ENCODE measurements around the gene PALB2. TPM values are rescaled to one million over a fixed set of nuclear protein-coding genes. Genes with fewer than 3 reads are reported as not detected.
"Not testable (repeated sequence)": the region's sequence is repeated elsewhere in the genome, so short reads cannot be mapped to it uniquely, and the experiment has no call there.

The PALB2 gene
- total RNA-seq, 1 experiment from 2014 or later = 10.4 TPM

DNA sequence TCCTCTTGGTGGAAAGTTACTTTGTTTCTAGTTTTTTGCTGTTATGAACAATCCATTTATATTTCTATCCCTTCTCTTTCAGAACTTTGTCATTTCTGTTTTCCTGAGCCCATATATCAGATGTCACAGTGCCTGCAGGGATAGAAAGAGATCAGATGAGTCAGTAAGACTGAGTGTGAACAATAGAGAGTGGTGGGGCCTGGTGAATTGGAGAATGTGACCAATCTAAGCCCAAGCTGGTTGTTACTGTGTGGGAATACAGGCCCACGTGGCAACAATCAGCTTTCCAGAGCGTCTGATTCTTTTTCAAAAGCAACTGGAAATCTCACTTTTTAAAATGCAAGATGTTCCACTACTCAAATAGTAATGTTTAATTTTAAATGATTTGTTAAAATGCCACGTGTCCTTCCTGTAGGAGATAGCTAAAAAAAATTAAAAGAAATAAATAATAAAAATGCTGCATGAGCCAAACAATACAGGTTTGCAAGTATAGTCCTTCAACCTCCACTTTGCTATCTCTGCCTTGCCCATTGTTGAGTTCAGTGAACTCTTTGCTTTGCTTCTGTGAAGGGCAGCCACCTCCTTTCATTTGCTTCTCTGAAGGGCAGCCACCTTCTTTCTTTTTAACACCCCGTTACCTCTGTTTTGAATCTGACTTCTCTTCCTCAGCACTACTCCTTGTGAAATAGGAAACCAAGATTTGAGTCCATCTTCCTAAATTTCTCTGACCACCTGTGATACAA lies 9.7 kb upstream of the PALB2 start:
- DNase-seq (ENCODE audit: low spot score) = no peak

DNA sequence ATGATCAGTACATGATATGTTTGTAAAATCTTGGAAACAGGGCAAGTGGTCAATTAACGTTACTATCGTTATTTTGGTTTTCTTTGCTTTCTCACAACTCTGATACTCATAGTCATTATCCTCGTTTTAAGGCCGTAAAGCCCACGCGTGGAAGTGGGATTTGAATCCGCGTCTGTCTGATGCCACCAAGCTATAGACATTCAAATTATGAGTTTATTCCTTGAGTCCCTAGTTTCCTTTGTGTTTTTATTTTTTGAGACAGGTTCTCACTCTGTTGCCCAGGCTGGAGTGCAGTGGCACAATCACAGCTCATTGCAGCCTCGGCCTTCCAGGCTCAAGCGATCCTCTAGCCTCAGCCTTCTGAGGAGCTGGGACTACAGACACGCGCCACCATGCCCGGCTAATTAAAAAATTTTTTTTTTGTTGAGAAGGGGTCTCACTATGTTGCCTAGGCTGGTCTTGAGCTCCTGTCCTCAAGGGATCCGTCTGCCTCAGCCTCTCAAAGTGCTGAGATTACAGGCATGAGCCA lies 1.2 kb upstream of the PALB2 start:
- DNase-seq (ENCODE audit: low spot score) = no peak

DNA sequence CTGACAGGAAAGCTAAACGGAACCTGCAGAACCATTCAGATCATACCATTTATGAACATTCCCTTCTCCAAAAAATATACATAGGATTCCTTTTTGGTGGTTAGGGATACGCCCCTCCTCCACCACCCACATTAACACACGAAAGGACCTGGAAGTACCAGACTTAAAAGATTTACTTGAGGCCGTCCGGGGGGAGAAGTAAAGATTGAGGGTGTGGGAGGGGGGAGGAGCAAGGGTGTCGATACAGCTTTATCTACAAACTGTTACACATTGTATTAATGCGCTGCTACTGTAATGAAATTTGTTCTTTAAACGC lies 537 bp downstream of the PALB2 start:
- no peak for DNase-seq (ENCODE audit: low spot score)

DNA sequence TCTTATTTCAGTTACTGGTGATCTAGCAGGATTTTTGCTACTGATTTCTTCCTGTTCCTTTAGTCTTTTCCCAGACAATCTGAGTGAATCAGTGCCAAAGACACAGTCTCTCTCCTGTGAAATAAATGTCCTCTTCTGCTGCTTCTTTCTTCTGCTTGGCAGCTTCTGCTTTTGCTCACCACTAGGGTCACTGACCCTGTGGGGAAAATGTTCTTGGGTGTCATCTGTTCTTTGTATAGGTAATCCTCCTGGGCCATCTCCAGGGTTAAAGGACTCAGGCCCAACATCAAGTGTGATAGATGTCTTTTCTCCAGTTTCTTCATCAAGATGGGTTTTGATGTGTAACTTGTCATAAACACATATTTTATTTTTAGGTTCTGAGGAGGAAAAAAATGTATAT lies 5.2 kb downstream of the PALB2 start:
- no peak for DNase-seq (ENCODE audit: low spot score)

DNA sequence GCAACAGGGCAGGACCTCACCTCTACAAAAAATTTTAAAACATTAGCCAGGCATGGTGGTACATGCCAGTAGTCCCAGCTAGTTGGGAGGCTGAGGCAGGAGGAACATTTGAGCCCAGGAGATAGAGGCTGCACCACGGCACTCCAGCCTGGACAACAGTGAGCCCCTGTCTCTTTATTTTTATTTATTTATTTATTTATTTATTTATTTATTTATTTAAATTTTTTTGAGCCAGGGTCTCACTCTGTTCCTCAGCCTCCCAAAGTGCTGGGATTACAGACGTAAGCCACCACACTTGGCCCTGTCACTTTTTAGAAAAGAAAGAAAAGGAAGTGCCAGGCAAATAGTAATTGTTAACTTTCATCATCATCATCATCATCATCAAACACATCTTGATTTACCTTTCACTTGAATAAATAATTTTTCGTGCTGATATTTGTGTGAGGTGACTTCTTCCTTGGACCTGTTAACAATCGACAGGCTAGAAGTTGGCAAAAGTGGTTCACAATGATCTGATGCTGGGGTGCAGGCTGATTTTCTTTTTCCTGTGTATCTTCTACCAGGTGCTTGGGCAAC lies 6.6 kb downstream of the PALB2 start:
- DNase-seq (ENCODE audit: low spot score) = no peak

DNA sequence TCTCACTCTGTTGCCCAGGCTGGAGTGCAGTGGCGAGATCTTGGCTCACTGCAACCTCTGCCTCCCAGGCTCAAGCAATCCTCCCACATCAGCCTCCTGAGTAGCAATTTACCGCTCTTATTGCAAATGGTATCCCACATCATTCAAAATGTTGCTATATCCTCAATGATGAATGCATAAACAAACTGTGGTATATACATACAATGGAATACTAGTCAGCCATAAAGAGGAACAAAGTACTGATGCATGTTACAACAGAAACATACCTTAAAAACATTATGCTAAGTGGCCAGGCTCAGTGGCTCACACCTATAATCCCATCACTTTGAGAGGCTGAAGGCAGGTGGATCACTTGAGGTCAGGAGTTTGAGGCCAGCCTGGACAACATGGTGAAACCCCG lies 9.2 kb downstream of the PALB2 start:
- DNase-seq (ENCODE audit: low spot score) = not testable (repeated sequence)

DNA sequence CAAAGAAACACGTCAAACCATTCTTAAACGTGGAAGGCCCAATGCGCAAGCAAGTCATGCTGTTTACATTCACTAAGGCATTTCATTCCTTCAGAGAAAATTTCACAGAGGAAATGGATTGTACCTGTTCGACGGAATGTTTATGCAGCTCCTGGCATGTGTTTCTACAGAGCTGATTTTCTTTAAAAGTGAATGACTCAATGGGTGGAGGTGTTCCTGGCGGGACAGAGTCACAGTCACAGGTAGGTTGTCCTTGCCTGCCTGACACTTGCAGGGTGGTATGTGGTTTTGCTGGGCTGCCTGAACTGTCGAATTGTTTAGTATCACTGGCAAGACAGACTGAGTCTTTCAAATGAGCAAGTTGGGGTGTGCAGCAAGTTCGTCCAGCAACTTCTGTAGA lies 11.6 kb downstream of the PALB2 start:
- DNase-seq (ENCODE audit: low spot score) = no peak

DNA sequence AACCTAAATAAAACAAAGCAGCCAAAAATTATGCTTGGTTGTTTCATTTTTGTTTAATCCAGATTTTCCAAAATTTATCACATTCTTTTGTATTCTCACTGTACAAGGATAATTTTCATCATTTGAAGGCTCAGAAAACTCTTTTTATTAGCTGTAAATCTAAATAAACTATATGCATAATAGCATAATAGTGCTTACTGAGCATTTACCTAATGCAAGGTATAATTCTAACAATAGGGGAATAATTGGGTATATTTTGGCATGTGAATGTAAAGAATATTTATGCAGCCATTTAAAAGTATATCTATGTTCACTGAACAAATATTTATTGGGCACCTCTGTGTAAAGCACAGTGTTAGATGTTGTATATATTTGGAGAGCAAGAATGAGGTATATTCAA lies 17.0 kb downstream of the PALB2 start:
- no peak for DNase-seq (ENCODE audit: low spot score)

DNA sequence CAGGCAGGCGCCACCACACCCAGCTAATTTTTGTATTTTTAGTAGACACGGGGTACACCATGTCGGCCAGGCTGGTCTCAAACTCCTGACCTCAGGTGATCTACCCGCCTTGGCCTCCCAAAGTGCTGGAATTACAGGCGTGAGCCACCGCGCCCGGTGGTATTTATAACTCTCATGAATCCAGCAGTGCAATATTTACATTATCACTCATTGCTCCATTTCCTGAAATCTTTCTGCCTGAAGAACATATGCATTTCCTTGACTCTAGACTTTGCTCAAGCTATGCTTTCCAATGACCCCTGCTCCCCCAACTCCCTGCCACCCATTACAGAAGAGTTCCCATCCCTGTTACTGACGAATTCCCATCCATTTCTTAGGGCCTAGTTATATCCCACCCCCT lies 25.3 kb downstream of the PALB2 start:
- no peak for DNase-seq (ENCODE audit: low spot score)

DNA sequence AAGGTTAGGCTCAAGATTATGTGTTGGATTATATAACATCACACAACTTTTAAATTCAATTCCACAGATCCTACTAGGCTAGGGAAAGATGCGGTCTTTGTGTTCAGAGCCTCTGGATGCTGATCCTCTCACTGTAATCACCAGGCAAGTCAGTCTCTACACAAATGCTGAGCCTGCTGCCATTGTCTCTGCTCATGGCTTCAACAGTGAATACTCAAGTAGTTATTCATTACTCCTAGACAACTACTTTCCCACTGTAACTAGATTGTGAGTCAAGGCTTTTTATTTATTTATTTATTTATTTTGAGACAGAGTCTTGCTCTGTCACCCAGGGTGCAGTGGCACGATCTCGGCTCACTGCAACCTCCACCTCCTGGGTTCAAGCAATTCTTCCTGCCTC lies 29.2 kb downstream of the PALB2 start:
- no peak for DNase-seq (ENCODE audit: low spot score)

DNA sequence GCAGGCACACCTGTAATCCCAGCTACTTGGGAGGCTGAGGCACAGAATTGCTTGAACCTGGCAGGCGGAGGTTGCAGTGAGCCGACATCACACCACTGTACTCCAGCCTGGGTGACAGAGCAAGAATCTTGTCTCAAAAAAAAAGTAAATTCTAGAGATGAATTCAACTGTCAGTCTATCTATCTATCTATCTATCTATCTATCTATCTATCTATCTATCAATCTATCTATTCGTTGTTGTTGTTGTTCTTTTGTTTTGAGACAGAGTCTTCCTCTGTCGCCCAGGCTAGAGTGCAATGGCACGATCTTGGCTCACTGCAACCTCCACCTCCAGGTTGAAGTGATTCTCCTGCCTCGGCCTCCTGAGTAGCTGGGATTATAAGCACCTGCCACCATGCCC lies 30.2 kb downstream of the PALB2 start:
- DNase-seq (ENCODE audit: low spot score) = not testable (repeated sequence)

DNA sequence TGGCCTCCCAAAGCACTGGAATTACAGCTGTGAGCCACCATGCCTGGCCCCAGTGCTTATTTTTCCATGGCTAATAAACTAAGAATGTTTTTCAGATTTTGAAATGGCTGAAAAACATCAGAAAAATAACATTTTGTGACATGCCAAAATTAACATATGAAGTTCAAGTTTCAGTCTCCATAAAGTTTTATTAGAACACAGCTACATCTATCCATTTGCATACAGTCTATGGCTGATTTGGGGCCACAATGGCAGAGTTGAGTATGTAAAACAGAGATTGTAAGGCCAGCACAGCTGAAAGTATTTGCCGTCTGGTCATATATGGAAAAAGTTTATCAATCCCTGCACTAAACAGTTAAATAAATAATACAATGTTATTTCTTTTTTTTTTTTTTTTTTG lies 31.2 kb downstream of the PALB2 start:
- DNase-seq (ENCODE audit: low spot score) = no peak

DNA sequence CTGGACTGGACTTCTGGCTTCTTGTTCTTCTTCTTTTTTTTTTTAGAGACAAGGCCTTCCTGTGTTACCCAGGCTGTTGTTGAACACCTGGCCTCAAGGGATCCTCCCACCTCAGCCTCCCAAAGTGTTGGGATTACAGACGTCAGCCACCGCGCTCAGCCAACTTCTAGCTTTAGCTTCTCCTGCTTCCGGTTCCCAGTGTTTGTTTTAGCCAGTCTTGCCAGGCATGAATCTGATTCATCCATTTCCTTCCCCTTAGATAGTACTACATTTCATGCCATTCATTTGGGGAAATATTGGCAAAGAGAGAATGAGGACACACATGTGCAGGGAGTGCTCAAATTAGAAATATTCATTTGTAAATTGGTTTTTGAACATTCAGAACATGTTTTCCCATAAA lies 32.9 kb downstream of the PALB2 start:
- DNase-seq (ENCODE audit: low spot score) = no peak

DNA sequence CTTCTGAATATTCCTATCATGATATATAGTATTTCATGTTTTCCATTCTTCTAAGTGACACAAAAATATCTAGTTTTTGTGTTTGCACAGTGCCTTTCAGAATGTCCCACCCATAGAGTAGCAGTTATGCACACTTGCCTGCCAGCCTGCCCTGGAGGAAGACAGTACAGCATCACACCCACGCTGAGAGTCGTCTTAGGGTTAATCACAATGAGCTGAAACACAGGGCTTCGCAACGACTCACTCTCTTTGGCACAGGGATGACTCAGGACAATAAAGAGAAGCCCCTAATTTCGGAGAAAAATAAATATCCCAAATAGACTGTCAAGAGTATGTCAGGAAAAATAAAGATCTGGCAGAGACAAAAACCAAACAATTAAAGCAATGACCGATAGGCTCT lies 33.4 kb downstream of the PALB2 start:
- DNase-seq (ENCODE audit: low spot score) = no peak

DNA sequence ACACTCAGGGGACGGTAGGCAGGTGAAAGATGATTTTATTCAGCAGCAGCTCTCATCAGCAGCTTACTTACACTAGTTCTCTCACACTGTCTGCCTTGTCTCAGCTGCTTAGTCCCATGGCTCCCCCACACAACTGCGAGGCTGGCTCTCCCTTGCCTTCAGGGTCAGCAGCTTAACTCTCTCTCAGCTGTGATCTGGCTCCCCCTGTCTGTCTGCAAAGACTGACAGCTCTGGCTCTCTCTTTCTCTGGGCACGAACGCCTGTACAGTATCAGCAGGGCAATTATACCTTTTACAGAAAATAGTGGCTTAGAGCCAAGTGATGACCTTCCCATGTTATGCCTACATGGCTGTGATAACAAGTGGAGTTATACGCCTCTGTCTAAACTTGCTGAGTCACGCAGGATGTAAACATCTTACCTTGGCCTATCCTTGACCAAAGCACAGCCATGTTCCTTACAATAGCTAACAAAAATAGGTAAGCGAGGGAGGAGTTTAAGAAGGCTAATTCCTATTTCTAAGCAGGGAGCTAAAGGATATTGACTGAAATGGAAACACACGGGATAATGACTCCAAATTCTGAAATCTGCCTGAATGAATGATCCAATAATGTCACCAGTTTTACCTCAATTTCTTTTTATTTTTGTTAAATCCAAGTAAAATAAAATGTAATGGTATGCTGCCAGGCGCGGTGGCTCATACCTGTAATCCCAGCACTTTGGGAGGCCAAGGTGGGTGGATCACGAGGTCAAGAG lies 43.9 kb downstream of the PALB2 start:
- DNase-seq (ENCODE audit: low spot score) = peak; percentile 11

DNA sequence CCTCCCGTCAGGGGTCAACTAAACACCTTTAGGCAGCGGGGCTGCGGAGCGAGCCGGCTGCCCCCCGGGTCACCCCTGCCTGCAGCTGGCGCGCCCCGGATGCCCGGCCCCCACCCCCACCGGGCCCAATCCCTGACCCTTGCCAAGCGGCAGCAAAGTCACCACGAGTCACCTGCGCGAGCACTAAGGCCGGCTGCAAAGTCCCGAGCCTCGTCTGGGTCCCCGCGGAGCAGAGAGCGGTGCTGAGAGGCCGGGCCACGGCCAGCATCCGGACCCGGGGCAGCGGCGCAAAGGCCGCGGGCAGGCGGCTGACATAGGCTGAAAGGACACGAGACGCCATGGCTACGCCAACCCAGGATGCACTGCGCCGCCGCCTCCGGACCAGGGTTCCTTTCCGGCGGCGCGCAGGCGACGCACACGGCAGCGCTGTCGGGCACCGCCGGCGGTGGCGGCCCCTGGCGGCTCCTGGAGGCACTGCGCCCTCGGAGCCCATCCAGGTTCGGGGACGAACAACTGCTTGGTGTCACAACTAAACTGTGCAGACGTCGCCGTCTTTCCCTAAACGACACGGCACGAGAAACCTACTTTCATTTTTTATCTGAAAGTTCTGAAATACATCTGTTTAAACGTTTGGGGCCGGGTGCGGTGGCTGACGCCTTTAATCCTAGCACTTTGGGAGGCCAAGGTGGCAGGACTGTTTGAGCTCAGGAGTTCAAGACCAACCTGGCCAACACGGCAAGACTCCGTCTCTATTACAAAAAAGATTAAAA lies 45.0 kb downstream of the PALB2 start, which contains the start of gene NDUFAB1:
Gene NDUFAB1, minus strand, starts transcription at position 366 of the 770 bp plus-strand sequence. Its CDS starts 26 bp downstream, at position 340.
- peak; percentile 76 for DNase-seq (ENCODE audit: low spot score)

DNA sequence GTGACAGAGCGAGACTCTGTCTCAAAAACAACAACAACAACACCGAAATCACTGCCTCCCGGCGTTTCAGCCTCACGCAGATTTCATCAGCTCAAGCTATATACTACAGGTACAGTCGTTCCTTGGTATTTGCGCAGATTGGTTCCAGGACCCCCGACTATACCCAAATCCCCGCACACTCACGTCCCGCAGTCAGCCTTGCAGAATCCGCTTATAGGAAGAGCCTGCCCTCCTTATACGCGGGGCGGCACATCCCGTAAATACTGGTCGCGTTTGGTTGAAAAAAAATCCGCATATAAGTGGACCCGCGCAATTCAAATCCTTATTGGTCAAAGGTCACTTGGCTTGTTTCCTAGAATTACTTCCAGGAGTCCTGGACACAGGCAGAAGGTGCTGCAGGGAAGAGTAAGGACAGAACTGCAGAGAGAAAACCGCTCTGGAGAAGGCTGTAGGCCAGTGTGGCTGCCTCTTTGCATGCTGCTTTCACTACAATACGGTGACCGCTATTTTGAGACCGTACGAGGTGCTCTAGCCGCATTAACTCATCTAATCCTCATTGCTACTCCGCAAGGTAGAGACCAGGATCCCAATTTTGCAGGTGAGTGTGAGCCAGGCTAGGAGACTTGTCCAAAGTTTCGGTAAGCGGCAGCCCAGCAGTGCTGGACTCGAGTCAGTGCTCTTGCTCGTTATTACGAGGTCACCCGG lies 45.7 kb downstream of the PALB2 start:
- no peak for DNase-seq (ENCODE audit: low spot score)

DNA sequence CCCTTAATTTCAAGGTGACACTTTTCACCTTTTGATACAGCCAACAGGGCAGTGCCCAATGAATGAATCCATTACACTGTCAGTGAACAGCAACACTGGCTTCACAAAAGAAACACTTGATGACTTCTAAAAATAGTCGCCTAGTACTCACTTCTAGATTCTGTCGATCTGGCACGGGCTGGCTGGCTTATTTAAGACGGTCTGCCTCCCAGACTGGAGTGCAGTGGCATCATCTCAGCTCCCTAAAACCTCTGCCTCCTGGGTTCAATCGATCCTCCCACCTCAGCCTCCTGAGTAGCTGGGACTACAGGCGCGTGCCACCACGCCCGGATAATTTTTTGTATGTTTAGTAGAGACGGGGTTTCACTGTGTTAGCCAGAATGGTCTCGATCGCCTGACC lies 46.9 kb downstream of the PALB2 start:
- DNase-seq (ENCODE audit: low spot score) = no peak

DNA sequence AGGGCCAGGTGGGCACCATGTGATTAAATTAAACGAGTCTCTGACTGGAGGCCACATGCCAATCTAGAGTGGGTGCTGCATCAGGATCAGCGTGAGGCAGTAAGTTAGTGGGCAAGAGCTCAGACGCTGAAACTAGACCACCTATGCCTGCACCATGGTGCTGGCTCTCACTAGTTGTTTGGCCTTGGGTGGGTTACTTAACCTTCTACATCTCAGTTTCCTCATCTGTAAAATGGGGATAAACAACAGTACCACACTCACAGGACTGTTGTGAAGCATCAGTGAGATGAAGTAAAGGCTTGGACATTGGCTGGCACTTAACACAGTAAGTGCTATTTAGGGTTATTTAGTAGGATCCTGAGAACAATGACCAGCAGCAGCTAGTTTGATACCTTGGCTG lies 50.9 kb downstream of the PALB2 start:
- DNase-seq (ENCODE audit: low spot score) = no peak

DNA sequence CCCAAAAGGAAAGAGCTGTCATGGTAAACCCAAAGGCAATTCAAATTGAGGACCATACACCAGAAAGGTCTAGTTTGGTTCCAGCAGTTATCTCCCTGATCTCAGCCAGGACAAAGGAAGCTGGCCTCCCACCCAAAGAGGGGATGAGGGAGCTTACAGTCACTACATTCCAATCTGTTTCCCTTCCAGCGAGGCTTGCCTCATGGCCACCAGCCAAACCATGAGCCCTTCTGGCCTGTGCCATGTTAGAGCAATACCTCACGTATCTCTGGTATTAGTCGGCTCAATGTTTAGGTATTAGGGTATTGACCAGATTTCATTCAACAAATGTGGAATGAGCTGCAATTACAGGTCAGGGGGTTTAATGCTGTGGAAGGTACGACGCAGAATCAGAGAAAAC lies 53.4 kb downstream of the PALB2 start:
- no peak for DNase-seq (ENCODE audit: low spot score)

Data from H4 (cell line).